ENCODE data around the gene IDH3A.

The IDH3A gene

DNA sequence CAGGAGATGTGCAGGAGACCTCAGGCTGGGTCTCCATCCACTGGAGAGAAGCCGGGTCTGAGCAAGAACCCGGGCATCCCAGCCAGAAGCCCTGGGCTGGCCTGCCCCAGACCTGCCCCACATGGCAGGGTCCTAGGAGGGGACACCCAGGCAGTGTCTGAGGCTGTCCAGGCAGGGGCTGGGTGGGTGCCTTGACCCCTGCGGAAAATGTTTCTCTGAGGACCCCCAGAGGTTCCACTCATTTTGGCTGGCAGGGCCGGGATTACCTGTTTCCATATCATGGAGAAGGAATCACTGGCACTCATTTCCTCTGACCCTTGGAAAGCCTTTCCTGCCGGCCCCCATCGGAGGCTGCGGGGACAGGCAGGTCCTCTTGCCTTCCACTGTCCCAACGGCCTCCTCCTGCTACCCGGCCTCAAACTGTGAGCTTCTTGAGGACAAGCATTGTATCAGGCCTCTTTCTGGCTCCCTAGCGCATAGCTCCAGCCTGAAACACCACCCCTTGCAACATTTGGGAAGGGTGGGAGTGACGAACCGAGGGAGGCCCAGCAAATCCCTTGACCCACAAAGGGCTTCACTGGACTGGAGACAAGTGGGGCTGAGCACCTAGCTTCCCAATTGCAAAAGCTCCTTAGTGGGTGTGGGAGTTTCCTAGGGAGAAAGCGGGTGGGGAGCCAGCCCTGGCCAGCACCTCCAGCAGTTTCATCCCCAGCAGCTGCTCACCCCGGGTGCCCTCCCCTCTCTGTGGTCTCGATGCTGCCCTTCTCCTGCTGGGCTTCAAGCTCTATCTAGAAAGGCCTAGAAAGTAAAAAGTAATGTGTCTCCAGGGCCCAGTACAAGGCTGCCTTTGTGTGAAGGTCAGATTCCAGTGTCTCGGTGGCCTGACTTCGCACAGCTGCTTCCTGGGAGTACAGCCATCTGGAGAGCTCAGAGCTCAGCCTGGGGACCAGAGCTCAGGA lies 55.5 kb downstream of the IDH3A start:
- no peak for DNase-seq

- DNase-seq, result no peak
Measured at GRCh38 chr15:78205337-78205736, 56.2 kb downstream of the IDH3A start.

DNA sequence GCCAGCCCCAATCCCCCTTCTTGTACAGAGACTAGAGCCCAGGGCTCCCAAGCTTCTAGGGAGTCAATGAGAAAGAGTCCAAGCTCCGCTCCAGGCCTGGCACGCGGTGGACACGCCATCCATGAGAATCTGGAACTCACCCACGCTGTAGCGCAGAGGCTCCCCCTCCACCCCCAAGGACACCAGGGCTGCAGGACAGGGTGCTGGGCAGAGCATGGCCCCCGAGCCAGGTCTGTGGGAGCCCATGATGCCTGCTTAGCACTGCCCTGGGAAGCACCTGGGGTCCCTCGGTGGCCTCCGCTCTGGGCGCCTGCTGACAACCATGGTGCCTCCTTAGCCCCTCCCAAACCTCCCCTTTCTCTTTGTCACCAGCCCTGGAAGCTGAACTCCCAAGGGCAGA lies 56.7 kb downstream of the IDH3A start:
- no peak for DNase-seq

- DNase-seq, result no peak
Measured at GRCh38 chr15:78206326-78207109, 57.4 kb downstream of the IDH3A start.

- DNase-seq, result no peak
Measured at GRCh38 chr15:78207110-78207458, 57.9 kb downstream of the IDH3A start.

DNA sequence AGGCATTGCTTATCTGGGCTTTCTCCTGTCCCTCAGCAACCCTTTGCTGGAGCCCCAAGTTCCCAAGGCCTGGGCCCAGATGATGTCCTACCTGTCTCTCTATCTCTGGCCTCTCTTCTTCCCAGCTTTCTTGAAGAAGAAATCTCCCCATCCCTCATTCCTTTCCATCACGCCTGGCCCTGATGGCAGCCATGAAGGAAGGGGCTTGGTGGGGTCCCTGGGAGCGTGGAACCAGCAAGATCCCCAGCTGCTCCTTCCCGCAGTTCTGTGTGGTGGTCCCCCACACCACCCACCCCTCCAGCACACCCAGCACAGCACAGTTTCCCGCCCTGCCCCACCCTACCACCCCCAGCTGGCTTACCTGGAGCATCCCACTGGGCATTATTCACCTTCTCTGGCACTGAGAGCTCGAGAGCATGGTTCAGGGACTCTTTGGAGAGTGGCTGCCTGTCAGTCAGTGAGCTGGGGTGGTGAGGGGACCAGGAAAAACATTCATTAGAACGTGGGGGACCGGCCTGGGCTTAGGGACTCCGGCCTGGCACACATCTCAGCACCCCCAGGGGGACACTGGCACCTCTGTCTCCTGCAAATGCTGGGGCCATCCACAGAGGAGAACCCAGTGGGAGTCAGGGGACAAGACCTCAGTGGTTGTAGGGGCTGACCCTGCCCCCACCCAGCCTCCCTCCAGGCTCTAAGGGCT lies 58.6 kb downstream of the IDH3A start:
- no peak for DNase-seq

- DNase-seq, result no peak
Measured at GRCh38 chr15:78208341-78208844, 59.2 kb downstream of the IDH3A start.

- no peak for DNase-seq
Measured at GRCh38 chr15:78208887-78209645, 59.9 kb downstream of the IDH3A start.

GRCh38 chr15:78209646-78210348 lies 60.6 kb downstream of the IDH3A start:
- DNase-seq, result no peak

DNA sequence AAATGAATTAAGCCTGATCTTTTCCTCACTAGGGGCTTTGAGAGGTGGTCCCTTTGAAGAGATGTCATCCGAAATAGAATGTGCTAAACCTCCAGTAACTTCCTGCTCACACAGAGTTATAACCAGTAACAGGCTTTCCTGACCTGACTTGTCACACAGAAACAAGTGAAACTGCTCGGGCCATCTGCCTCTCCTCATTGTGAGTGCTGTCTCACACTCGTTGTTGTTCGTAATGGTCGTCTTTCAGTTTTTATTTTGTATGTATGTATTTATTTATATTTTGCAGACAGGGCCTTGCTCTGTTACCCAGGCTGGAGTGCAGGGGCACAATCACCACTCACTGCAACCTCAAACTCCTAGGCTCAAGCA lies 61.2 kb downstream of the IDH3A start:
- no peak for DNase-seq

DNA sequence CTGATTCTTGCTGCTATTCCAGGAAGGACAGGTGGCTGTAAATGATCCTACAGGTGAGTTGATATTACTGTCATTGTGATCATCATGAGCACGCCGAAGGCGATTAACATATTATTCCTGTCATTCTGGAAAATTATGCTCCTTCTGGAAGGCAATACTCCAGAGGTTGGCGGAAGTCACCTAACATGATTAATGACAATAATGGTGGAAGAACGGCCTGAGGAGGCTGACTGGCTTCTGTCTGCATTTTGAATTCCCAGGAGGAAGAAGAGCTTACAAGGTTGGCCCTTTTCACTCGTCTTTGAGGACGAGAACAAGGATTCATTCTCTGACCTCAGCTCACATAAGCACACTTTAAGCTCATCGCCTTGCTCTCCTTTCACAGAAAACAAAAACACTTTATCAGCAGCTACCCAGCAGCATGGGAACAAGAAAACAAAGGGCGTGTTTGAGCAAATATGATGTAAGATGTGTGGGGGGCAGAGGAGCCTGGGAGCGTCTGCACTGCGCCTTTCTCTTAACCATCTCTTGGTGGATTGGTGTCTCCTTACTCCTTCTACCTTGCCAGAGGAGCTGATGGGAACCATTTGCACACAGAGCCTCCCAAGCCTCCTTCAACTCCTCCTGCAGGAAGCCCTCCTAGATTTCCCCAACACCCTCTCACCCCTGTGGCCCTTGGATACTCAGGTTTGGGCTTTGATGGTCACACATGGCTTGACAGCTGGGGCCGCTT lies 62.2 kb downstream of the IDH3A start:
- no peak for DNase-seq

DNA sequence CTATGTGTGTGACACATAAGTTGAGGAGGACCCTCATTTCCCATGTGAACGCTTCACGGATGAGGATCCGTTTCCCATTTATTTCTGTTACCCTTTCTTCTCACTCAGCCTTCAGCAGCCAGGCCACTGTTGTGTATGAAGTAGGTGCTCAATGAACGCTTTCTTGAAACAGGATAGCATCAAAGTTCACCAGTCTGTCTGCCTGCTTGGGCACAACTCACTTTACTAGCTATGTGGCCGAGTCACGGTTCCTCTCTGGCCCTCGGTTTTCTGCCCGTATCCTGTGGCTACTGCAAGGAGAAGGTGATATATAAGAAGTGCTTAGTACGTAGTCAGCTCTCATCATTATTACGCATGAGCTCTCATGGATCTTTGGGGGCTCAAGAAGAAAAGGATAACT lies 62.8 kb downstream of the IDH3A start:
- no peak for DNase-seq

DNA sequence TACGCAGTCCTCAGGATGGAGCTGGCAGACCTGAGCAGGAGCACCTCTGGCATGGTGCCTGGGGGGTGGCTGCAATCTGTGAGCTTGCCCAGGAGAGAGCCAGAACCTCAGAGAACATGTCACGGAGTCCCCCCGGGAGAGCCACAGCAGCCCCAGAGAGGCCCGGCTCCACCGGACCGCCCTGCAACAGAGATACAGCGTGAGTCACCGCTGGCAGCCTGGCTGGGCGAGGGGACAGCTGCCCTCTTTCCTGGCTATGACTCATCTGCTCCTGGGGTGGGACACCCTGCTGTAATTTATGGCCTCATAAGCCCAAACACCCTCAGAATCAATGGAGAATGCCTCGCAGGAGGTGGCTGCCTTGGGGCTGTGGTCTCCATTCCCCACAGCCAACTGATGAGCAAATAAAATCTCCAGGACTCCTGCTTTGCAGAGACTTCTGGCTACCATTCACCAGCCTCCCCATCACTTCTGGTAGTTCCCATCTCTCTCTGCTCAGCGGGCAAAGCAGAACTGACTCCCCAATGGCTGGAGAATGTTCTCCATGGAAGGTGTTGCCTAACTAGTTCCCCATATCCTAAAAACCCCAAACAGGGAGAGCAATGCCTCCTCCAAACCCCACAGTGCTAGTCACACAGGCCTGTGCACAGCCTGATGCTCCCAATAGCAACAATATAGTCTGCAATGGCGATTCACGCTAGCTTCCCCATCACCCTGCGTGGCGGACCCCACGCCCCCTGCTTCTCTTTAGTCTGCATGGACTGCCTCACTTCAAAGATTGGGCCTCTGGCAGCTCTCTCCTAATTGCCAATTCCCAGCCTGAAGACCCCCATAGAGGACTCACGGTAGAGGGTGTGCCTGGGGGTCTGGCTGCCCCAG lies 63.6 kb downstream of the IDH3A start:
- no peak for DNase-seq

DNA sequence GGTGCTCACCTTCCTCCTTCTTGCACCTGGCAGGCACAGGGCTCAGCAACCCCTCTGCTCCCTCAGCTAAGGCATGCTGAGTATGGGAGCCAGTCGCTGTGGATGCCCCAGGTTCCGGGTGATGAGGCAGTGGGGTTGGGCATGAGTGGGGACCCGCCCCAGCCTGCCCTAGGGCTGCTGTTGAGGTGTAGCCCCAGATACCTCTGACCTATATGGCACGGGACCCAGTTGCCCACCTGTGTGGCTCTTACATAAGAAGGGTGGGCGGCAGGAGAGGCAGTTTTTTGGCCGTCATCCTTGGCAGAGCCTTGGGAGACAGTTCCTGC lies 64.2 kb downstream of the IDH3A start:
- DNase-seq, result no peak

- no peak for DNase-seq
Measured at GRCh38 chr15:78213956-78214355, 64.8 kb downstream of the IDH3A start.

- DNase-seq, result no peak
Measured at GRCh38 chr15:78216276-78217104, 67.3 kb downstream of the IDH3A start.

DNA sequence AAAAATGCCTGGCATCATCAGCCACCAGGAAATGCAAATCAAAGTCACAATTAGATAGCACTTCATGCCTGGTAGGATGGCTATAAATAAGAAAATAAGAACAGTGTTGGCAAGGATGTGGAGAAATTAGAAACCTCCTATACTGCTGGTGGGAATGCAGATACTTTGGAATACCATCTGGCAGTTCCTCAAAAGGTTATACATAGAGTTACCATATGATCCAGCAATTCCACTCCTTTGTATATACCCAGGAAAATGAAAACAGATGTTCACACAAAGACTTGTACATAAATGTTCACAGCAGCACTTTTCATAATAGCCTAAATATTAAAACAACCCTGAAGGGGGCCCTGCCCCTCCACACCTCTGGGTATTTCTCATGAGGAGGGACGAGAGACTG lies 71.6 kb downstream of the IDH3A start:
- no peak for DNase-seq

All from NCI-H1092 (cell line).